Measurements from ENCODE around the gene PXK.
A peak's percentile ranks its signal among the peaks of the same experiment; 100 is the strongest.

Gene PXK

DNA sequence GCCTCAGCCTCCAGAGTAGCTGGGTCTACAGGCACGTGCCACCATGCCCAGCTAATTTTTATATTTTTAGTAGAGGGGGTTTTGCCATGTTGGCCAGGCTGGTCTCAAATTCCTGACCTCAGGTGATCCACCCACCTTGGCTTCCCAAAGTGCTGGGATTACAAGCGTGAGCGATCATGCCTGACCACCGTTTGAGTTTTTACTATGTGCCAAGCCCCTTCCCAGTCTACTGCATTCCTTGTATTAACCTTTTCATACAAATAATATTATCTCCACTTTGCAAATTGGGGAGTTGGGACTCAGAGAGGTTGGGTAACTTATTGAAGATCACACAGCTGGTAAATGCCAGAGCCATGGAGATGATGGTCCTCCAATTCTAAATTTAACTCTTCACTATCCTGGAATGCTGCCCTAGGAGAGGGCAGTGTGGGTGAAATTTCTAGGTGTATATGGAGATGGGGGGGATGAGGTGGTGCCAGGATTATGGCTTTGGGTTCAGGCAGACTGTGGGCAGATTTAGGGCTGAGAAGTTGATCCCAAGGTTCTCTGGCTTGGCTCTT lies 1.0 kb upstream of the PXK start:
- DNase-seq (ENCODE audit: low read depth): no peak
- TF ChIP-seq, protein P1, sequence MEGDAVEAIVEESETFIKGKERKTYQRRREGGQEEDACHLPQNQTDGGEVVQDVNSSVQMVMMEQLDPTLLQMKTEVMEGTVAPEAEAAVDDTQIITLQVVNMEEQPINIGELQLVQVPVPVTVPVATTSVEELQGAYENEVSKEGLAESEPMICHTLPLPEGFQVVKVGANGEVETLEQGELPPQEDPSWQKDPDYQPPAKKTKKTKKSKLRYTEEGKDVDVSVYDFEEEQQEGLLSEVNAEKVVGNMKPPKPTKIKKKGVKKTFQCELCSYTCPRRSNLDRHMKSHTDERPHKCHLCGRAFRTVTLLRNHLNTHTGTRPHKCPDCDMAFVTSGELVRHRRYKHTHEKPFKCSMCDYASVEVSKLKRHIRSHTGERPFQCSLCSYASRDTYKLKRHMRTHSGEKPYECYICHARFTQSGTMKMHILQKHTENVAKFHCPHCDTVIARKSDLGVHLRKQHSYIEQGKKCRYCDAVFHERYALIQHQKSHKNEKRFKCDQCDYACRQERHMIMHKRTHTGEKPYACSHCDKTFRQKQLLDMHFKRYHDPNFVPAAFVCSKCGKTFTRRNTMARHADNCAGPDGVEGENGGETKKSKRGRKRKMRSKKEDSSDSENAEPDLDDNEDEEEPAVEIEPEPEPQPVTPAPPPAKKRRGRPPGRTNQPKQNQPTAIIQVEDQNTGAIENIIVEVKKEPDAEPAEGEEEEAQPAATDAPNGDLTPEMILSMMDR (IDR thresholded peaks at IDR 0.05; ENCODE audit: low read depth, low read length, missing control alignments): no peak
- H3K4me3 ChIP-seq (ENCODE audit: low read depth, low read length): no peak overlapping the region

DNA sequence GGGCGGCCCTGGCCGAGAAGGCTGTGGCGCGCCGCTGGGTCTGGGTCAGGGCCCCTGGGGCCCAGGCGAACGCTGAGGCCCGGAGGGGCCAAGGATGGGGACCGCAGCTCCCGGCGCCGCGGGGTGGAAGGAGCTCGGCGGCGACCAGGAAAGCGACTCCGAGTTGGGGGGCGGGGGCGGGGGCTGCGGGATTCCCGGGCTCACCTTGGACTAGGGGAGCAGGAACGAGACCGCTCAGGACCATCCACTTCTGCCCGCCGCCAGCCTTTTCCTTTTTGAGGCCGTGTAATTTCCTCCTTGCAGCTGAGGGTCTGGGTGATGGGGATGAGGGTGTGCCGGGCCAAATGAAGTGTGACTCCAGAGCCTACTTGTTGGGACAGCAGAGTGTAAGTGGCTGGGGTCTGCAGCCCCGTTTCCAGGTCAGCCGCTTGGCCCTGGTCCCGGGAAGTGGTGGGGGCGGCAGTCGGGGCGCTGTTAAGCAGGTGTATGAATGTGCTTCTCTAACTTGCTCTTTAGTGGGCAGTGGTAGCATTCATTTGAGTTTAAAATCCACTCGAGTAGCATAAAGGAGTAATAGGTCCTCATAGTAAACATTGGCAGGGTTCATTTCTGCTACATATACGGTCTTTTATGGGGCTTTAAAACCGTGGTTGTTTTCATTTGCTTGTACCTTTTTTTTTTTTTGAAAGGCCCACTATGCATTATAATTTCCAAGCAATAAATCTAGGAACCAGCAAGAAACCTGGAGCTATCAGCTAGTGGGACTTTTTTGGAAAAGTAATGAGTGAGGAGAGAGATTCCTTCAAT lies 717 bp downstream of the PXK start:
- no peak for DNase-seq (ENCODE audit: low read depth)
- TF ChIP-seq, protein P1 (IDR thresholded peaks at IDR 0.05; ENCODE audit: low read depth, low read length, missing control alignments): peak; percentile 36
- H3K4me3 ChIP-seq (ENCODE audit: low read depth, low read length): peak overlapping the region; percentile 91

DNA sequence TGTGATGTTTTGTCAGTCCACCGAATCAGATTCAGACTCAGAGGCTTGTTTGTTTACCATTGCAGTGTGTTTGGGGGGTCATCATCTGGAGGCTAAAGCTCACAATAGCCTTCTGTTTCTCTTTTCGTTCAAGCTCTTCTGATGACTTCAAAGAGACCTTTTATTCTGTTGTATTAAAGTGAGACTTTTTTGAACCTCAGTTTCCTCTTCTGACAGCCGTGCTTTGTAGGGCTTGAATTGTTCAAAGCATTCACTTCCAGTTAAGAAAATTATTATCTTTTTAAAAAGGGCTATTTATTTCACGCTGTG lies 1.3 kb downstream of the PXK start:
- peak overlapping the region; percentile 91 for H3K4me3 ChIP-seq (ENCODE audit: low read depth, low read length)
- TF ChIP-seq, protein P1 (IDR thresholded peaks at IDR 0.05; ENCODE audit: low read depth, low read length, missing control alignments): no peak
- DNase-seq (ENCODE audit: low read depth): no peak

DNA sequence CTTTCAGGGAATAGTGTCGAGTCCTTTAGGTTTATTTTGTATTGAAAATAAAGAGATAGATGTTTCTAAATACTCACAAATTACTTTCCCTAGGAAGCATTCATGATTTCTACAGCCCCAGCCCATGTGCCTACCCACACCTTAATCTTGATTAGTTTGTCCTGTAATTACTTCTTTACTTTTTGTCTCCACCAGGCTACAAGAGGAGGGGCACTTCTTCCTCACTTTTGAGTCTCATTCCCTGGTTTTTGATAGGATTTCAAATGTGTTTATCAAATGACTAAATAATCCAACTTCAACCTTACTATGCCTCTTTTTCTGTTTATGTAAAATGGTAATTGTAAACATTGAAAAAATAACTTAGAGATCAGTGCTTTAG lies 1.8 kb downstream of the PXK start:
- TF ChIP-seq, protein P1 (IDR thresholded peaks at IDR 0.05; ENCODE audit: low read depth, low read length, missing control alignments): no peak
- H3K4me3 ChIP-seq (ENCODE audit: low read depth, low read length): no peak overlapping the region
- DNase-seq (ENCODE audit: low read depth): no peak

DNA sequence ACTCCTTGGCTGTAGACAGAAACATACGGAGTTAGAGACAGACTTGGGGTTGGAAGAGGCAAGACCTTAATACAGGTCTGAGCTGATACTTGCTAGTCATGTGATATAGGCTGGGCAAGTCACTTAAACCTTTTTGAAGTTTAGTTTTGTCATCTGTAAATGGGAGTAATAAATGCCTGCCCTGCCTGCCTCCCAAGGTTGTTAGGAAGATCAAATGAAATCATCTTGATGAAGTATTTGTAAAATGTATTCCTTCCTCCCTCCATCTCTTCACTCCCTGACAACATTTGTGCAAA lies 2.9 kb downstream of the PXK start:
- TF ChIP-seq, protein P1 (IDR thresholded peaks at IDR 0.05; ENCODE audit: low read depth, low read length, missing control alignments): no peak
- no peak for DNase-seq (ENCODE audit: low read depth)
- no peak overlapping the region for H3K4me3 ChIP-seq (ENCODE audit: low read depth, low read length)

DNA sequence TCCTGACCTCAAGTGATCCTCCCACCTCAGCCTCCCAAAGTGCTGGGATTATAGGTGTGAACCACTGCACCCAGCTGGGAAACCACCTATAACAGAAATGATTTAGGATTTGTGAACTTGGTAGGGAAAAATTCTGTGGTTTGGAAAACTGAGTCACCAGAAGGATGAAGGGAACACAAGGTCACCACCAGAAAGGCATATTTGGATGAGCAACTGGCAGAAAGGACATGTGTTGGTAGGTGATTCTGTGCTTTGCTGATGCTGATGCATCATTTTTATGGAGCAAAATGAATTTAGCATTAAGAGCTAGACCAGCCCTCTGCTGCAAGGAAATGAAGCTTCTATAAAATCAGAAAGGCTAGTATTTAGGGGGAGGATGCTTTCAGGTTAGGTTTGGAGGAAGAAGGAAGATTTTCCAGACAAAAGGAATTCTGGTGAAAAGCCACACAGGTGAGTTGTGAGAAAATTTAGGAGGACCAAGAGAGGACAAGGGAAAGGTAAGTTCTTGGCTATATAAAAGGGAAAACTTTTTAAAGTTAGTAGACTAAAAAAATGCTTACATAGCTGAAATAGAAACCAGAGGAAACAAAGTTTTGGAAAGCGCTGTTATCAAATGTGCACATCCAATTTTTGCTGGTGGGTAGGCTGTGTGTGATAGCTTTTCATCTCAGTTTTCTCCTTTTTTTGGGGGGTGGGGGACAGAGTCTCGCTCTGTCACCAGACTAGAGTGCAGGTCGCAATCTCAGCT lies 3.6 kb downstream of the PXK start:
- H3K4me3 ChIP-seq (ENCODE audit: low read depth, low read length): no peak overlapping the region
- TF ChIP-seq, protein P1 (IDR thresholded peaks at IDR 0.05; ENCODE audit: low read depth, low read length, missing control alignments): no peak
- no peak for DNase-seq (ENCODE audit: low read depth)
